Karpas-422 (cell line): Measurements from ENCODE around the gene ARID5A. TPM values are rescaled to one million over a fixed set of nuclear protein-coding genes. Genes with fewer than 3 reads are reported as not detected.

Experiments used
- DNase-seq: peaks from one replicate; pipeline ENCODE4 v3.0.0-alpha.2; 2015
- H2AFZ ChIP-seq: fragments of 200-600 bp; sonication (generic); 2 replicates; pipeline ENCODE4 v1.6.1; 2014; ENCODE audit warnings: antibody characterized with exemption, low read length, mixed read lengths
- H3K27ac ChIP-seq: fragments of 200-600 bp; sonication (generic); 2 replicates; pipeline ENCODE4 v1.5.1; 2014; ENCODE audit warnings: mild to moderate bottlenecking, low read length, moderate library complexity
- H3K27me3 ChIP-seq: fragments of 200-600 bp; sonication (generic); 2 replicates; pipeline ENCODE4 v1.6.1; 2014; ENCODE audit warnings: low read length, mixed read lengths
- H3K36me3 ChIP-seq: fragments of 200-600 bp; sonication (generic); 2 replicates; pipeline ENCODE4 v1.6.1; 2014; ENCODE audit warnings: low read length, mixed read lengths; ENCODE audit not compliant: insufficient read depth
- H3K4me1 ChIP-seq: fragments of 200-600 bp; sonication (generic); 2 replicates; pipeline ENCODE4 v1.6.1; 2014; ENCODE audit warnings: mild to moderate bottlenecking, low read length, mixed read lengths
- H3K4me2 ChIP-seq: fragments of 200-600 bp; sonication (generic); 2 replicates; pipeline ENCODE4 v1.6.1; 2014; ENCODE audit warnings: low read length, low read depth, mild to moderate bottlenecking; ENCODE audit not compliant: poor library complexity, severe bottlenecking
- H3K4me3 ChIP-seq: fragments of 200-600 bp; sonication (generic); 2 replicates; pipeline ENCODE4 v1.5.1; 2014; ENCODE audit warnings: mild to moderate bottlenecking, antibody characterized with exemption, low read length, mixed read lengths
- H3K79me2 ChIP-seq: fragments of 200-600 bp; sonication (generic); 2 replicates; pipeline ENCODE4 v1.6.1; 2014; ENCODE audit warnings: mild to moderate bottlenecking, low read length, mixed read lengths
- H3K9ac ChIP-seq: fragments of 200-600 bp; sonication (generic); 2 replicates; pipeline ENCODE4 v1.6.0; 2014; ENCODE audit warnings: low read length
- H3K9me2 ChIP-seq: fragments of 200-600 bp; sonication (generic), shearing (Covaris generic); replicated peaks from 2 replicates; pipeline ENCODE4 v1.6.0; 2014; ENCODE audit warnings: mild to moderate bottlenecking, low read length, moderate library complexity; ENCODE audit not compliant: insufficient read depth
- H3K9me3 ChIP-seq: fragments of 300-700, 200-600 bp; sonication (generic); 2 replicates; pipeline ENCODE4 v1.6.1; 2014; ENCODE audit warnings: low read length, mixed read lengths
- H4K20me1 ChIP-seq: fragments of 200-600 bp; sonication (generic); 2 replicates; pipeline ENCODE4 v1.6.1; 2014; ENCODE audit warnings: mild to moderate bottlenecking, antibody characterized with exemption, low read length, low read depth; ENCODE audit not compliant: insufficient read depth
- total RNA-seq: library from RNA; depleted of rRNA; stranded (reverse); fragments of >200 nt; shearing (Covaris generic); gene quantifications from 2 replicates; pipeline ENCODE4 v1.2.3, GENCODE V29; 2014; ENCODE audit warnings: low replicate concordance

The ARID5A gene
- total RNA-seq, 1 experiment from 2014 or later, result 1.8 TPM

GRCh38 chr2:96509847-96510230, 26.7 kb upstream of the ARID5A start:
- no peaks in the 10 kb centered on the region for H4K20me1 ChIP-seq
- H3K9me2 ChIP-seq, result no peaks in the 10 kb centered on the region
- peak overlapping the region; percentile 41 for H3K4me2 ChIP-seq
- H3K27me3 ChIP-seq, result no peaks in the 10 kb centered on the region
- H3K79me2 ChIP-seq, result no peaks in the 10 kb centered on the region
- H3K27ac ChIP-seq, result no peak overlapping the region
- H3K4me3 ChIP-seq, result peak overlapping the region; percentile 23; the same call in 1 of the 2 replicates
- peak overlapping the region; percentile 61; the same call in 1 of the 2 replicates for H2AFZ ChIP-seq
- H3K4me1 ChIP-seq, result peaks cover 15% of the 10 kb centered on the region
- no peaks in the 10 kb centered on the region for H3K36me3 ChIP-seq
- no peak for DNase-seq
- peak overlapping the region; percentile 12; the same call in 1 of the 2 replicates for H3K9ac ChIP-seq
- no peaks in the 10 kb centered on the region for H3K9me3 ChIP-seq

DNA sequence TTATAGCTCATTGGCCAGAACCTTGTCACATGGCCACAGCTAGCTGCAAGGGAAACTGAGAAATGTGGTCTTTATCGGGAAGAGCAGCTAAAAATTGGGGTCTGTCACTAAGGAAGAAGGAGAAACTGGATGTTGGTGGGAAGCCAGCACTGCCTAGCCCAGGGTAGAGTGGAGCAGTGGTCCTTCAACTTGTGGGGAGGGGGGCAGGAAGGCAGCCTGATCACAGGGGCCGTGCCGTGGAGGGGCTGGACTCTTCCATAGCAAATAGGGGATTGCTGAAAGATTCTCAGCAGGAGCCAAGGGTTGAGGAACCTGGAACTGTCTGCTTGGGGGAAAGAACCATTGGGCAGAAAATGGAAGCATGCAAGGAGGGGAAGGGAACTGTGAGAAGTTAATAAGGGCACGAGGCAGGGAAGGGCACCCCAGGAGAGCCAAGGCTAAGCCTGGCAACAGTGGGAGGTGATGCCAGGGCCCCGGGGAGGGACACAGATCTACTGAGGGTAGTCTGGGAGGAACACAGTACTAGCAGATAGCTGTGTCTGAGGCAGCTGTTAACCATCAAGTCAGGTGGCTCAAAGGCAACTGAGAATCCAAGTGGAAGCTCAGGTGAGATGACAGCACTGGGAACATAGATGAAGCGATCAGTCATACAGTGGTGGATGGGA, 25.5 kb upstream of the ARID5A start:
- H4K20me1 ChIP-seq, result no peaks in the 10 kb centered on the region
- no peak overlapping the region for H2AFZ ChIP-seq
- H3K4me3 ChIP-seq, result no peak overlapping the region
- H3K27me3 ChIP-seq, result no peaks in the 10 kb centered on the region
- H3K4me1 ChIP-seq, result peaks cover 15% of the 10 kb centered on the region
- no peak overlapping the region for H3K27ac ChIP-seq
- no peak overlapping the region for H3K9ac ChIP-seq
- H3K79me2 ChIP-seq, result no peaks in the 10 kb centered on the region
- no peak for DNase-seq
- no peaks in the 10 kb centered on the region for H3K9me2 ChIP-seq
- no peak overlapping the region for H3K4me2 ChIP-seq
- H3K9me3 ChIP-seq, result no peaks in the 10 kb centered on the region
- no peaks in the 10 kb centered on the region for H3K36me3 ChIP-seq

DNA sequence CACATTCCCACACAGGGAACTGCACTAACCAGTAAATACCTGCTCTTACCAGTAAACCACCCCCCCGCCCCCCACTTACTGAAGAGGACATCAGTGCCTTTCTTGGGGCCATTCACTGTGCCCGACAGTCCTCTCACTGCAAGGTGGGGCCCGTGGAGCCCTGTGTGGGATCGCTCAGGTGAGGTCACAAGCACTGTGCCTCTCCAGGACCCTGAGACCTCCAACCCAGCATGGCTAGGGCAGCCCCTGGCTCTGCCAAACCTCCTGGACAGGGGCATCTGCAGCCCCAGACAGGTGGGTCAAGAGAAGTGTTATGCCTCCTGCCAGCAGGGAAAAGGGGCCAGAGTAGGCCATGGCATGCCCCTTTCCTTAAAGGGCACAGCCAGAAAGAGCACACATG, 24.7 kb upstream of the ARID5A start:
- no peaks in the 10 kb centered on the region for H3K9me2 ChIP-seq
- no peaks in the 10 kb centered on the region for H3K36me3 ChIP-seq
- no peaks in the 10 kb centered on the region for H3K79me2 ChIP-seq
- no peak overlapping the region for H3K27ac ChIP-seq
- peaks cover 15% of the 10 kb centered on the region for H3K4me1 ChIP-seq
- H3K4me2 ChIP-seq, result no peak overlapping the region
- no peak overlapping the region for H3K4me3 ChIP-seq
- no peak overlapping the region for H3K9ac ChIP-seq
- no peak for DNase-seq
- H2AFZ ChIP-seq, result no peak overlapping the region
- H3K9me3 ChIP-seq, result peaks cover 4% of the 10 kb centered on the region
- H4K20me1 ChIP-seq, result no peaks in the 10 kb centered on the region
- H3K27me3 ChIP-seq, result no peaks in the 10 kb centered on the region

GRCh38 chr2:96512341-96512740, 24.2 kb upstream of the ARID5A start:
- H3K27me3 ChIP-seq, result no peaks in the 10 kb centered on the region
- no peaks in the 10 kb centered on the region for H4K20me1 ChIP-seq
- H3K9ac ChIP-seq, result no peak overlapping the region
- H3K4me1 ChIP-seq, result peaks cover 15% of the 10 kb centered on the region
- H2AFZ ChIP-seq, result no peak overlapping the region
- no peak overlapping the region for H3K27ac ChIP-seq
- peaks cover 7% of the 10 kb centered on the region for H3K9me3 ChIP-seq
- H3K9me2 ChIP-seq, result no peaks in the 10 kb centered on the region
- no peak overlapping the region for H3K4me2 ChIP-seq
- H3K36me3 ChIP-seq, result no peaks in the 10 kb centered on the region
- no peak for DNase-seq
- no peak overlapping the region for H3K4me3 ChIP-seq
- H3K79me2 ChIP-seq, result no peaks in the 10 kb centered on the region

GRCh38 chr2:96514521-96514920, 22.0 kb upstream of the ARID5A start:
- H2AFZ ChIP-seq, result no peak overlapping the region
- H3K36me3 ChIP-seq, result no peaks in the 10 kb centered on the region
- no peak overlapping the region for H3K4me3 ChIP-seq
- H3K79me2 ChIP-seq, result no peaks in the 10 kb centered on the region
- no peak for DNase-seq
- H3K4me1 ChIP-seq, result peaks cover 4% of the 10 kb centered on the region
- no peaks in the 10 kb centered on the region for H4K20me1 ChIP-seq
- H3K4me2 ChIP-seq, result no peak overlapping the region
- no peak overlapping the region for H3K27ac ChIP-seq
- H3K27me3 ChIP-seq, result no peaks in the 10 kb centered on the region
- H3K9me3 ChIP-seq, result peaks cover 7% of the 10 kb centered on the region
- H3K9ac ChIP-seq, result no peak overlapping the region
- no peaks in the 10 kb centered on the region for H3K9me2 ChIP-seq

DNA sequence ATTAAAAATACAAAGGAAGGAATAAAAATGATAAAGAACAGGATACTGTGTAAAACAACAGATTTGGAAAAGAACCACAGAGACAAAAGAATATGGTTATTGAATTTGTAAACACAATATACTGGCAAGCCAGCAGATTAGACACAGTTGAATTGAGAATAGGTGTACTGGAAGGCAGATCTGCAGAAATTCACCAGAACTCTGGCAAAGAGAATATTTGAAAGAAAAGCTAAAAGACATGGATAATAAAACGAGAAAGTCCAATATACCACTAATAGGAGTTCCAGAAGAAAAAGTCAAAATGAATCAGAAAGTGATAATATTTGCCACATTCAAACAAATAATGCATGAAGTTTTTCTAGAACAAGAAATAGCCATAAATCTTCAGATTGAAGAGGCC, 19.5 kb upstream of the ARID5A start:
- Histone ChIP-seq H3K9ac (no peak overlapping the region), H3K4me1 (no peaks in the 10 kb centered on the region), H4K20me1 (no peaks in the 10 kb centered on the region), H3K4me2 (no peak overlapping the region), H3K9me3 (peaks cover 7% of the 10 kb centered on the region), H3K9me2 (no peaks in the 10 kb centered on the region), H3K79me2 (no peaks in the 10 kb centered on the region), H3K27ac (no peak overlapping the region), H3K4me3 (no peak overlapping the region), H2AFZ (no peak overlapping the region), H3K27me3 (no peaks in the 10 kb centered on the region), H3K36me3 (no peaks in the 10 kb centered on the region)
- DNase-seq, result no peak

GRCh38 chr2:96520231-96520630, 16.3 kb upstream of the ARID5A start:
- Histone ChIP-seq H3K9ac (no peak overlapping the region), H3K27me3 (no peaks in the 10 kb centered on the region), H3K79me2 (no peaks in the 10 kb centered on the region), H3K4me1 (no peaks in the 10 kb centered on the region), H3K9me3 (peaks cover 7% of the 10 kb centered on the region), H2AFZ (no peak overlapping the region), H3K4me3 (no peak overlapping the region), H3K27ac (no peak overlapping the region), H3K36me3 (no peaks in the 10 kb centered on the region), H3K9me2 (no peaks in the 10 kb centered on the region), H3K4me2 (no peak overlapping the region), H4K20me1 (no peaks in the 10 kb centered on the region)
- no peak for DNase-seq

DNA sequence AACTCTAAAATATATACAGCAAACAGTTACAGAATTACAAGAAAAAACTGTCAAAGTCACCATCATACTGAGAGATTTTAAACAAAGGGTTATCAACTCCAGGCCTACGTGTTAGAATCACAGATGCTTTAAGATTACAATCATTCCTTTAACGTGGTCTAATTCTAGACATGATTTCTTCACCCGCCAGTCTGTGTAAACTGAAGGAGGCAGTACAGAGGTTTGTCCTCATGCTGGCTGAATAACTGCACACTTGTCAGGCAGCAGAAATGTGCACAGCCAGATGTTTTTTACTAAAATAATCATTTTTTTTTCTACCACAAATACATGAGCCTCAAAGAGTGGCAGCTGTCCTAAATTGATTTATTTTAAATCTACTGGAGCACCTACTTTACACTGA, 15.9 kb upstream of the ARID5A start:
- Histone ChIP-seq H3K4me3 (no peak overlapping the region), H3K27ac (no peak overlapping the region), H4K20me1 (no peaks in the 10 kb centered on the region), H3K27me3 (no peaks in the 10 kb centered on the region), H3K4me2 (no peak overlapping the region), H3K36me3 (no peaks in the 10 kb centered on the region), H2AFZ (no peak overlapping the region), H3K4me1 (no peaks in the 10 kb centered on the region), H3K9me2 (no peaks in the 10 kb centered on the region), H3K9me3 (peaks cover 7% of the 10 kb centered on the region), H3K79me2 (no peaks in the 10 kb centered on the region), H3K9ac (no peak overlapping the region)
- DNase-seq, result no peak
